HFF-Myc (cell line): ENCODE data around the gene SERINC5.

Experiments used
- DNase-seq: peaks from one replicate; pipeline ENCODE4 v3.0.0-alpha.2; 2011; ENCODE audit warnings: low read depth; ENCODE audit errors: extremely low read depth
- H3K4me3 ChIP-seq: replicated peaks from 2 replicates; pipeline ENCODE4 v1.5.1; 2011; ENCODE audit warnings: low read depth, mild to moderate bottlenecking, control low read depth, low read length
- CTCF ChIP-seq: IDR thresholded peaks from 2 replicates; pipeline ENCODE4 v1.5.1; 2012; ENCODE audit warnings: mild to moderate bottlenecking, low read depth, low read length, control low read depth; ENCODE audit errors: missing control alignments

SERINC5 gene

GRCh38 chr5:80220245-80220897 is 35.5 kb downstream of the SERINC5 start:
- H3K4me3 ChIP-seq: no peak overlapping the region
- no peak for DNase-seq
- TF ChIP-seq CTCF: no peak

GRCh38 chr5:80219391-80219790 is 36.5 kb downstream of the SERINC5 start:
- no peak for DNase-seq
- TF ChIP-seq CTCF: no peak
- no peak overlapping the region for H3K4me3 ChIP-seq

GRCh38 chr5:80217667-80218066 is 38.2 kb downstream of the SERINC5 start:
- no peak for DNase-seq
- no peak overlapping the region for H3K4me3 ChIP-seq
- no peak for TF ChIP-seq CTCF

GRCh38 chr5:80216753-80217596 is 38.9 kb downstream of the SERINC5 start:
- DNase-seq: no peak
- H3K4me3 ChIP-seq: no peak overlapping the region
- TF ChIP-seq CTCF: no peak

- DNase-seq: no peak
- no peak for TF ChIP-seq CTCF
- no peak overlapping the region for H3K4me3 ChIP-seq
These were observed 39.8 kb downstream of the SERINC5 start for GRCh38 chr5:80216096-80216495.

GRCh38 chr5:80215523-80215922 is 40.3 kb downstream of the SERINC5 start:
- DNase-seq: no peak
- H3K4me3 ChIP-seq: no peak overlapping the region
- TF ChIP-seq CTCF: no peak
